A549 (cell line): Measurements from ENCODE around the gene ADD3. TPM values are rescaled to one million over a fixed set of nuclear protein-coding genes. Genes with fewer than 3 reads are reported as not detected.

Source experiments
- ATAC-seq, 2 experiments: fragments of 200-7000 bp in 1 of 2; fragments of >200 bp in 1 of 2; cut with Nextera tagmentation in 1 of 2; cut with Tn5 transposase in 1 of 2; 3 replicates each; pipeline versions ENCODE4 v1.8.0 to v1.9.1; 2018 to 2020; ENCODE audit warnings: mild to moderate bottlenecking in 1 of 2, moderate library complexity in 1 of 2
- CTCF ChIA-PET: fragments of 300-600 bp; sonication (Branson Sonifier 250); formaldehyde crosslinking; extraction: SDS; loops from one replicate; lab custom pipeline; 2021; ENCODE audit warnings: antibody characterized with exemption, inconsistent platforms; lab: Yijun Ruan, JAX
- POLR2A ChIA-PET: fragments of 350-600 bp; formaldehyde crosslinking; extraction: SDS; loops from one replicate; lab custom pipeline; 2021; ENCODE audit warnings: antibody characterized with exemption, inconsistent platforms; lab: Yijun Ruan, JAX
- DNase-seq, 2 experiments: peaks; one replicate each; pipeline versions ENCODE4 v3.0.0 to v3.0.0-alpha.2; 2011 to 2016; ENCODE audit warnings: low read depth in 1 of 2, low spot score in 1 of 2
- FAIRE-seq: peaks from 2 replicates; lab custom pipeline; 2011; peaks lifted over from hg19 to GRCh38; lab: Jason Lieb, UNC
- H3K27ac ChIP-seq, 2 experiments: fragments of >200 bp; sonication (Bioruptor Twin); formaldehyde crosslinking; 3 replicates each; pipeline ENCODE4 v1.5.1; 2016 to 2017
- H3K4me1 ChIP-seq: fragments of >200 bp; sonication (Bioruptor Twin); formaldehyde crosslinking; 3 replicates; pipeline ENCODE4 v1.6.1; 2016
- H3K4me2 ChIP-seq: fragments of >200 bp; sonication (Bioruptor Twin); formaldehyde crosslinking; 3 replicates; pipeline ENCODE4 v1.6.1; 2016
- H3K4me3 ChIP-seq: fragments of >200 bp; sonication (Bioruptor Twin); formaldehyde crosslinking; 3 replicates; pipeline ENCODE4 v1.5.1; 2016
- H3K9me3 ChIP-seq: fragments of >200 bp; sonication (Bioruptor Twin); formaldehyde crosslinking; 3 replicates; pipeline ENCODE4 v1.6.1; 2016
- CBX8 ChIP-seq: fragments of 200-600 bp; sonication (generic); IDR thresholded peaks from 2 replicates; pipeline ENCODE4 v1.6.1; 2016
- CHD4 ChIP-seq: fragments of 200-600 bp; sonication (generic); IDR thresholded peaks from 2 replicates; pipeline ENCODE4 v1.6.1; 2016; ENCODE audit warnings: antibody characterized with exemption, mild to moderate bottlenecking, borderline replicate concordance
- EHF ChIP-seq: fragments of 250-450 bp; sonication (Bioruptor Pico); IDR thresholded peaks from 2 replicates; pipeline ENCODE4 v1.5.0; 2020; ENCODE audit warnings: mild to moderate bottlenecking
- HOXB13 ChIP-seq: fragments of 250-450 bp; sonication (Bioruptor Pico); IDR thresholded peaks from 2 replicates; pipeline ENCODE4 v1.5.0; 2020; ENCODE audit warnings: low read depth, mild to moderate bottlenecking, moderate library complexity
- HOXB5 ChIP-seq: fragments of 250-450 bp; sonication (Bioruptor Pico); IDR thresholded peaks from 2 replicates; pipeline ENCODE4 v1.5.0; 2020; ENCODE audit warnings: mild to moderate bottlenecking, moderate library complexity
- JUN ChIP-seq, 2 experiments: fragments of >200 bp; sonication (Bioruptor Twin); formaldehyde crosslinking; IDR thresholded peaks; 2 replicates in 1 of 2; 3 replicates in 1 of 2; pipeline ENCODE4 v1.6.1; 2016 to 2017
- JUNB ChIP-seq: fragments of >200 bp; sonication (Bioruptor Twin); formaldehyde crosslinking; IDR thresholded peaks from 2 replicates; pipeline ENCODE4 v1.6.1; 2016
- KDM1A ChIP-seq: fragments of 200-600 bp; sonication (generic); IDR thresholded peaks from 2 replicates; pipeline ENCODE4 v1.6.1; 2016; ENCODE audit warnings: low read depth, mild to moderate bottlenecking
- KDM5A ChIP-seq: fragments of 200-600 bp; sonication (generic); IDR thresholded peaks from 2 replicates; pipeline ENCODE4 v1.6.1; 2016; ENCODE audit warnings: antibody characterized with exemption, mild to moderate bottlenecking
- MAFK ChIP-seq: fragments of 450-650 bp; IDR thresholded peaks from 2 replicates; pipeline ENCODE4 v1.6.1; 2014; ENCODE audit not compliant: partially characterized antibody
- NFE2L2 ChIP-seq: fragments of 150-350 bp; conservative IDR thresholded peaks from 2 replicates; pipeline ENCODE4 v1.6.1; 2014; ENCODE audit warnings: low read length
- NR3C1 ChIP-seq: fragments of >200 bp; sonication (Bioruptor Twin); formaldehyde crosslinking; IDR thresholded peaks from 3 replicates; pipeline ENCODE4 v1.6.1; 2017
- POLR2A ChIP-seq: IDR thresholded peaks from 2 replicates; pipeline ENCODE4 v1.6.1; 2012; ENCODE audit warnings: mild to moderate bottlenecking, low read length
- RFX5 ChIP-seq: fragments of 450-650 bp; IDR thresholded peaks from 2 replicates; pipeline ENCODE4 v1.7.1; 2014; ENCODE audit warnings: antibody characterized with exemption, mild to moderate bottlenecking, moderate library complexity
- RNF2 ChIP-seq: fragments of 200-600 bp; sonication (generic); IDR thresholded peaks from 2 replicates; pipeline ENCODE4 v1.6.1; 2016; ENCODE audit warnings: low read depth, mild to moderate bottlenecking, antibody characterized with exemption, moderate library complexity, borderline replicate concordance
- TFCP2L1 ChIP-seq: fragments of 250-450 bp; sonication (Bioruptor Pico); IDR thresholded peaks from 2 replicates; pipeline ENCODE4 v1.5.0; 2021; ENCODE audit warnings: mild to moderate bottlenecking
- TP53 ChIP-seq: fragments of 250-450 bp; sonication (Bioruptor Pico); IDR thresholded peaks from 2 replicates; pipeline ENCODE4 v1.5.0; 2021; ENCODE audit warnings: mild to moderate bottlenecking, moderate library complexity
- WGBS: methylation state at CpG from one replicate; pipeline ENCODE4 v1.1.6; 2017; ENCODE audit errors: missing lambda C conversion rate; 5-methylcytosine and 5-hydroxymethylcytosine counted together
- polyA plus RNA-seq, 4 experiments: library from polyadenylated mRNA; depleted of rRNA in 3 of 4; stranded (reverse); fragments of >200 nt; fragmentation: RNase III in 1 of 4; extraction: RNeasy Plus Mini Kit Qiagen cat#74134 plus additional on column Dnase treatment in 1 of 4; gene quantifications; 2 replicates in 3 of 4; 3 replicates in 1 of 4; pipeline ENCODE4 v1.2.3, GENCODE V29; 2011 to 2017
- TF ChIP-seq, protein P1 (sequence below): fragments of 450-650 bp; IDR thresholded peaks from 2 replicates; pipeline ENCODE4 v1.6.1; 2014; ENCODE audit warnings: antibody characterized with exemption
- TF ChIP-seq, protein P2 (sequence below): fragments of >200 bp; sonication (Bioruptor Twin); formaldehyde crosslinking; IDR thresholded peaks from 3 replicates; pipeline ENCODE4 v1.5.1; 2016
- TF ChIP-seq, protein P3 (sequence below): fragments of 200-600 bp; sonication (generic); IDR thresholded peaks from 2 replicates; pipeline ENCODE4 v1.6.1; 2016; ENCODE audit warnings: antibody characterized with exemption, mild to moderate bottlenecking, moderate library complexity
- TF ChIP-seq, protein P4 (sequence below): fragments of >200 bp; sonication (Bioruptor Twin); formaldehyde crosslinking; IDR thresholded peaks from 3 replicates; pipeline ENCODE4 v1.6.1; 2016
- TF ChIP-seq, protein P5 (sequence below): IDR thresholded peaks from 2 replicates; pipeline ENCODE4 v1.6.1; 2012
- TF ChIP-seq, protein P6 (sequence below): IDR thresholded peaks from 2 replicates; pipeline ENCODE4 v1.6.1; 2012; ENCODE audit warnings: low read depth, borderline replicate concordance

Gene ADD3
- polyA plus RNA-seq, 2 of the 4 experiments (the other 2 are of a cell fraction): 9.8 to 48.2 TPM

DNA sequence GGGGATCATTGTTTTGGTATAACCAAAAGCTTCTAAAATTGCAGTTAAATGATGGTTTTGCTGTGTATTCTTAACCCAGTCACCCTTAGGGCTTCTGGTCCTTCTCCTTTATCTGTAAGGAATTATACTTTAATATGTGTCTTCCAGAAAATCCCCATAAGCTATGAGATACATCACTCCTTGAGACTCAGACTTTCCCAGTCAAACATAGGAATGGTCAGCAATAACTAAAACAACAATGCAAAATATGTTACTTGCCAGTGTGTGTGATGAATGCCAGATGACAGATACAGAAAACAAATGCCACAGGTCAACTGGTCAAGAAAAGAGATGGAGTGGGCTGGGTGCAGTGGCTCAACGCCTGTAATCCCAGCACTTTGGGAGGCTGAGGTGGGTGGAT, 10.1 kb downstream of the ADD3 start:
- 0 out of 3 replicates have a peak, but pooled peaks cover 5% of the 10 kb centered on the region for H3K4me1 ChIP-seq
- TF ChIP-seq, protein P1, sequence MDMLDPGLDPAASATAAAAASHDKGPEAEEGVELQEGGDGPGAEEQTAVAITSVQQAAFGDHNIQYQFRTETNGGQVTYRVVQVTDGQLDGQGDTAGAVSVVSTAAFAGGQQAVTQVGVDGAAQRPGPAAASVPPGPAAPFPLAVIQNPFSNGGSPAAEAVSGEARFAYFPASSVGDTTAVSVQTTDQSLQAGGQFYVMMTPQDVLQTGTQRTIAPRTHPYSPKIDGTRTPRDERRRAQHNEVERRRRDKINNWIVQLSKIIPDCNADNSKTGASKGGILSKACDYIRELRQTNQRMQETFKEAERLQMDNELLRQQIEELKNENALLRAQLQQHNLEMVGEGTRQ: no peak
- TF ChIP-seq, protein P2, sequence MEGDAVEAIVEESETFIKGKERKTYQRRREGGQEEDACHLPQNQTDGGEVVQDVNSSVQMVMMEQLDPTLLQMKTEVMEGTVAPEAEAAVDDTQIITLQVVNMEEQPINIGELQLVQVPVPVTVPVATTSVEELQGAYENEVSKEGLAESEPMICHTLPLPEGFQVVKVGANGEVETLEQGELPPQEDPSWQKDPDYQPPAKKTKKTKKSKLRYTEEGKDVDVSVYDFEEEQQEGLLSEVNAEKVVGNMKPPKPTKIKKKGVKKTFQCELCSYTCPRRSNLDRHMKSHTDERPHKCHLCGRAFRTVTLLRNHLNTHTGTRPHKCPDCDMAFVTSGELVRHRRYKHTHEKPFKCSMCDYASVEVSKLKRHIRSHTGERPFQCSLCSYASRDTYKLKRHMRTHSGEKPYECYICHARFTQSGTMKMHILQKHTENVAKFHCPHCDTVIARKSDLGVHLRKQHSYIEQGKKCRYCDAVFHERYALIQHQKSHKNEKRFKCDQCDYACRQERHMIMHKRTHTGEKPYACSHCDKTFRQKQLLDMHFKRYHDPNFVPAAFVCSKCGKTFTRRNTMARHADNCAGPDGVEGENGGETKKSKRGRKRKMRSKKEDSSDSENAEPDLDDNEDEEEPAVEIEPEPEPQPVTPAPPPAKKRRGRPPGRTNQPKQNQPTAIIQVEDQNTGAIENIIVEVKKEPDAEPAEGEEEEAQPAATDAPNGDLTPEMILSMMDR: no peak
- TF ChIP-seq KDM5A (no peak), CBX8 (no peak), HOXB5 (no peak), HOXB13 (no peak), TFCP2L1 (CRISPR knock-in tag) (no peak), CHD4 (no peak), JUNB (no peak), JUN (IDR thresholded peaks at IDR 0.05) (no peak), RFX5 (no peak), POLR2A (no peak), NR3C1 (no peak), TP53 (CRISPR knock-in tag) (no peak), MAFK (no peak), EHF (no peak)
- TF ChIP-seq, protein P3, sequence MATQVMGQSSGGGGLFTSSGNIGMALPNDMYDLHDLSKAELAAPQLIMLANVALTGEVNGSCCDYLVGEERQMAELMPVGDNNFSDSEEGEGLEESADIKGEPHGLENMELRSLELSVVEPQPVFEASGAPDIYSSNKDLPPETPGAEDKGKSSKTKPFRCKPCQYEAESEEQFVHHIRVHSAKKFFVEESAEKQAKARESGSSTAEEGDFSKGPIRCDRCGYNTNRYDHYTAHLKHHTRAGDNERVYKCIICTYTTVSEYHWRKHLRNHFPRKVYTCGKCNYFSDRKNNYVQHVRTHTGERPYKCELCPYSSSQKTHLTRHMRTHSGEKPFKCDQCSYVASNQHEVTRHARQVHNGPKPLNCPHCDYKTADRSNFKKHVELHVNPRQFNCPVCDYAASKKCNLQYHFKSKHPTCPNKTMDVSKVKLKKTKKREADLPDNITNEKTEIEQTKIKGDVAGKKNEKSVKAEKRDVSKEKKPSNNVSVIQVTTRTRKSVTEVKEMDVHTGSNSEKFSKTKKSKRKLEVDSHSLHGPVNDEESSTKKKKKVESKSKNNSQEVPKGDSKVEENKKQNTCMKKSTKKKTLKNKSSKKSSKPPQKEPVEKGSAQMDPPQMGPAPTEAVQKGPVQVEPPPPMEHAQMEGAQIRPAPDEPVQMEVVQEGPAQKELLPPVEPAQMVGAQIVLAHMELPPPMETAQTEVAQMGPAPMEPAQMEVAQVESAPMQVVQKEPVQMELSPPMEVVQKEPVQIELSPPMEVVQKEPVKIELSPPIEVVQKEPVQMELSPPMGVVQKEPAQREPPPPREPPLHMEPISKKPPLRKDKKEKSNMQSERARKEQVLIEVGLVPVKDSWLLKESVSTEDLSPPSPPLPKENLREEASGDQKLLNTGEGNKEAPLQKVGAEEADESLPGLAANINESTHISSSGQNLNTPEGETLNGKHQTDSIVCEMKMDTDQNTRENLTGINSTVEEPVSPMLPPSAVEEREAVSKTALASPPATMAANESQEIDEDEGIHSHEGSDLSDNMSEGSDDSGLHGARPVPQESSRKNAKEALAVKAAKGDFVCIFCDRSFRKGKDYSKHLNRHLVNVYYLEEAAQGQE: no peak
- TF ChIP-seq, protein P4, sequence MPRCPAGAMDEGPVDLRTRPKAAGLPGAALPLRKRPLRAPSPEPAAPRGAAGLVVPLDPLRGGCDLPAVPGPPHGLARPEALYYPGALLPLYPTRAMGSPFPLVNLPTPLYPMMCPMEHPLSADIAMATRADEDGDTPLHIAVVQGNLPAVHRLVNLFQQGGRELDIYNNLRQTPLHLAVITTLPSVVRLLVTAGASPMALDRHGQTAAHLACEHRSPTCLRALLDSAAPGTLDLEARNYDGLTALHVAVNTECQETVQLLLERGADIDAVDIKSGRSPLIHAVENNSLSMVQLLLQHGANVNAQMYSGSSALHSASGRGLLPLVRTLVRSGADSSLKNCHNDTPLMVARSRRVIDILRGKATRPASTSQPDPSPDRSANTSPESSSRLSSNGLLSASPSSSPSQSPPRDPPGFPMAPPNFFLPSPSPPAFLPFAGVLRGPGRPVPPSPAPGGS: no peak
- TF ChIP-seq, protein P5, sequence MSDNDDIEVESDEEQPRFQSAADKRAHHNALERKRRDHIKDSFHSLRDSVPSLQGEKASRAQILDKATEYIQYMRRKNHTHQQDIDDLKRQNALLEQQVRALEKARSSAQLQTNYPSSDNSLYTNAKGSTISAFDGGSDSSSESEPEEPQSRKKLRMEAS: no peak

DNA sequence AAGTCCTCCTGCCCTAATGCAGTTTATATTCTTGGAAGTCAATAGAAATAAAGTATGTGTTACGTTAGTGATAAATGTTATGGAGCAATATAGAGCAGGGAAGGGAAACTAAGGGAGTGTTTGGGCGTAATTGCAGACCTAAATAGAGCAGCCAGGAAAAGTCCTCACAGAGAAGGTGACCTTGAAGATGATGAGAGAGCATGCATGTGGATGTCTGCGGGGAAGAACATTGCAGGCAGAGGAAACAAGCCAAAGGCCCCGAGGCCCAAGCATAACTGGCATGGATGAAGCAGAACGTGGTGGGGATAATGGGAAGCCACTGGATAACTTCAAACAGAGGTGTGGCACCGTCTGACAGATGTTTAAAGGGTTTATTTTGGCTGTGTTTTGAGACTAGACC, 12.5 kb downstream of the ADD3 start:
- H3K9me3 ChIP-seq: no peaks in the 10 kb centered on the region
- no peaks in the 10 kb centered on the region for H3K4me1 ChIP-seq
- H3K4me3 ChIP-seq: no peak overlapping the region
- CTCF ChIA-PET: no interaction called here
- no peak overlapping the region for H3K4me2 ChIP-seq
- ATAC-seq (no peak), DNase-seq (no peak), FAIRE-seq (no peak)
- TF ChIP-seq POLR2A (no peak), KDM1A (no peak), NFE2L2 (no peak), RNF2 (no peak), HOXB13 (no peak)
- TF ChIP-seq, protein P6, sequence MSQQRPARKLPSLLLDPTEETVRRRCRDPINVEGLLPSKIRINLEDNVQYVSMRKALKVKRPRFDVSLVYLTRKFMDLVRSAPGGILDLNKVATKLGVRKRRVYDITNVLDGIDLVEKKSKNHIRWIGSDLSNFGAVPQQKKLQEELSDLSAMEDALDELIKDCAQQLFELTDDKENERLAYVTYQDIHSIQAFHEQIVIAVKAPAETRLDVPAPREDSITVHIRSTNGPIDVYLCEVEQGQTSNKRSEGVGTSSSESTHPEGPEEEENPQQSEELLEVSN: no peak
- TF ChIP-seq, protein P3: no peak
- TF ChIP-seq, all 56 proteins: peak for 0
- no peak overlapping the region for H3K27ac ChIP-seq
- POLR2A ChIA-PET: no interaction called here
- 73% methylated on average over 6 of the region's 6 CpGs for WGBS

More for the DNA sequence above, 10.1 kb downstream of the ADD3 start:
- DNase-seq: no peak
- ChIA-PET POLR2A (no interaction called here), CTCF (no interaction called here)
- no peak for FAIRE-seq
- H3K4me3 ChIP-seq: no peak overlapping the region
- no peaks in the 10 kb centered on the region for H3K9me3 ChIP-seq
- H3K4me2 ChIP-seq: no peak overlapping the region
- ATAC-seq: no peak
- H3K27ac ChIP-seq: no peak overlapping the region
- WGBS: 74% methylated on average over 1 of the region's 1 CpG
